CD4-positive, alpha-beta T cell (primary cell): Measurements from ENCODE around the gene PSME3IP1. TPM values are rescaled to one million over a fixed set of nuclear protein-coding genes. Genes with fewer than 3 reads are reported as not detected.
"Not testable (repeated sequence)": the region's sequence is repeated elsewhere in the genome, so short reads cannot be mapped to it uniquely, and the experiment has no call there.

Experiments used
- ATAC-seq: fragments of 200-7000 bp; cut with Tn5 transposase; one replicate; pipeline ENCODE4 v1.10.0; 2022; ENCODE audit warnings: mild to moderate bottlenecking; ENCODE audit not compliant: poor library complexity
- CTCF ChIA-PET: fragments of 350-600 bp; sonication (Branson Sonifier 250); formaldehyde crosslinking; loops from one replicate; lab custom pipeline; 2021; ENCODE audit warnings: antibody characterized with exemption, inconsistent platforms; lab: Charles Lee
- POLR2A ChIA-PET: fragments of 350-600 bp; sonication (Branson Sonifier 250); formaldehyde crosslinking; loops from one replicate; lab custom pipeline; 2021; ENCODE audit warnings: antibody characterized with exemption, inconsistent platforms; lab: Charles Lee
- DNase-seq, 14 experiments: peaks; one replicate each; pipeline ENCODE4 v3.0.0-alpha.2; 2013 to 2020; ENCODE audit warnings: mixed read lengths in 2 of 14
- H3K27ac ChIP-seq, 2 donors: one replicate each; pipeline versions ENCODE4 v1.5.1 to v1.7.0; 2013; ENCODE audit warnings: low read length in 2 of 2, low read depth in 1 of 2, mild to moderate bottlenecking in 1 of 2
- H3K27me3 ChIP-seq, 2 experiments: 1 replicate in 1 of 2; 2 replicates in 1 of 2; pipeline versions ENCODE4 v1.6.1 to v1.7.0; 2013; ENCODE audit warnings: low read length in 2 of 2, control low read depth in 1 of 2, mild to moderate bottlenecking in 1 of 2, moderate library complexity in 1 of 2; ENCODE audit not compliant: insufficient read depth in 2 of 2, control insufficient read depth in 1 of 2
- H3K36me3 ChIP-seq: one replicate; pipeline ENCODE4 v1.6.1; 2013; ENCODE audit warnings: low read length, control low read depth; ENCODE audit not compliant: insufficient read depth
- H3K4me1 ChIP-seq: one replicate; pipeline ENCODE4 v1.6.1; 2013; ENCODE audit warnings: low read length, control low read depth; ENCODE audit not compliant: insufficient read depth
- H3K4me3 ChIP-seq: one replicate; pipeline ENCODE4 v1.5.1; 2013; ENCODE audit warnings: mild to moderate bottlenecking, low read length, moderate library complexity
- H3K9me3 ChIP-seq, 2 experiments: 1 replicate in 1 of 2; 2 replicates in 1 of 2; pipeline versions ENCODE4 v1.6.1 to v1.7.0; 2013; ENCODE audit warnings: low read length in 2 of 2, mild to moderate bottlenecking in 2 of 2, control low read depth in 1 of 2, moderate library complexity in 1 of 2; ENCODE audit not compliant: control insufficient read depth in 1 of 2, insufficient read depth in 1 of 2
- H3K27ac Mint-ChIP-seq: one replicate; pipeline ENCODE4 v1.8.0; 2020; ENCODE audit warnings: mixed read lengths
- H3K27me3 Mint-ChIP-seq: one replicate; pipeline ENCODE4 v1.8.0; 2021; ENCODE audit warnings: mixed read lengths
- H3K36me3 Mint-ChIP-seq: one replicate; pipeline ENCODE4 v1.8.0; 2021; ENCODE audit warnings: low read depth, mixed read lengths
- H3K4me1 Mint-ChIP-seq: one replicate; pipeline ENCODE4 v1.8.0; 2021; ENCODE audit warnings: low read depth, mixed read lengths
- H3K4me3 Mint-ChIP-seq: one replicate; pipeline ENCODE4 v1.8.0; 2020; ENCODE audit warnings: mild to moderate bottlenecking, mixed read lengths
- H3K9me3 Mint-ChIP-seq: one replicate; pipeline ENCODE4 v1.8.0; 2020; ENCODE audit warnings: mixed read lengths
- intact Hi-C, 2 experiments: fragments of 100-400 bp; cut with DNase I in 1 of 2; cut with micrococcal nuclease in 1 of 2; formaldehyde crosslinking; loops; one replicate each; pipeline versions ENCODE4 v1.15.1 to v1.9.0; 2023 to 2025; cut with DNase I, micrococcal nuclease
- total RNA-seq, 174 experiments: library from RNA in 2 of 174; stranded (reverse) in 2 of 174; gene quantifications; one replicate each; pipeline ENCODE4 v1.2.3 and lab custom pipeline; 2021 to 2026
- TF ChIP-seq, protein P1 (sequence below): fragments of 200-600 bp; IDR thresholded peaks from one replicate; pipeline ENCODE4 v1.8.0; 2022; ENCODE audit warnings: antibody characterized with exemption, mild to moderate bottlenecking

Gene PSME3IP1
- total RNA-seq, 2 experiments from 2014 or later: 77.1 to 77.9 TPM

GRCh38 chr16:57112403-57113041, 73.3 kb downstream of the PSME3IP1 start:
- H3K4me3 Mint-ChIP-seq: no peak overlapping the region
- Histone ChIP-seq H3K4me1 (peaks cover under 1% of the 10 kb centered on the region), H3K27ac (no peak overlapping the region), H3K27me3 (no peaks in the 10 kb centered on the region), H3K9me3 (no peaks in the 10 kb centered on the region), H3K36me3 (no peaks in the 10 kb centered on the region), H3K4me3 (no peak overlapping the region)
- no peaks in the 10 kb centered on the region for H3K9me3 Mint-ChIP-seq
- ATAC-seq: no peak
- POLR2A ChIA-PET: no interaction called here
- intact Hi-C loops: no loop called here
- TF ChIP-seq, protein P1, sequence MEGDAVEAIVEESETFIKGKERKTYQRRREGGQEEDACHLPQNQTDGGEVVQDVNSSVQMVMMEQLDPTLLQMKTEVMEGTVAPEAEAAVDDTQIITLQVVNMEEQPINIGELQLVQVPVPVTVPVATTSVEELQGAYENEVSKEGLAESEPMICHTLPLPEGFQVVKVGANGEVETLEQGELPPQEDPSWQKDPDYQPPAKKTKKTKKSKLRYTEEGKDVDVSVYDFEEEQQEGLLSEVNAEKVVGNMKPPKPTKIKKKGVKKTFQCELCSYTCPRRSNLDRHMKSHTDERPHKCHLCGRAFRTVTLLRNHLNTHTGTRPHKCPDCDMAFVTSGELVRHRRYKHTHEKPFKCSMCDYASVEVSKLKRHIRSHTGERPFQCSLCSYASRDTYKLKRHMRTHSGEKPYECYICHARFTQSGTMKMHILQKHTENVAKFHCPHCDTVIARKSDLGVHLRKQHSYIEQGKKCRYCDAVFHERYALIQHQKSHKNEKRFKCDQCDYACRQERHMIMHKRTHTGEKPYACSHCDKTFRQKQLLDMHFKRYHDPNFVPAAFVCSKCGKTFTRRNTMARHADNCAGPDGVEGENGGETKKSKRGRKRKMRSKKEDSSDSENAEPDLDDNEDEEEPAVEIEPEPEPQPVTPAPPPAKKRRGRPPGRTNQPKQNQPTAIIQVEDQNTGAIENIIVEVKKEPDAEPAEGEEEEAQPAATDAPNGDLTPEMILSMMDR: no peak
- DNase-seq: no peak
- no peaks in the 10 kb centered on the region for H3K27me3 Mint-ChIP-seq
- H3K27ac Mint-ChIP-seq: no peak overlapping the region
- CTCF ChIA-PET: no interaction called here
- H3K4me1 Mint-ChIP-seq: no peaks in the 10 kb centered on the region
- no peaks in the 10 kb centered on the region for H3K36me3 Mint-ChIP-seq

DNA sequence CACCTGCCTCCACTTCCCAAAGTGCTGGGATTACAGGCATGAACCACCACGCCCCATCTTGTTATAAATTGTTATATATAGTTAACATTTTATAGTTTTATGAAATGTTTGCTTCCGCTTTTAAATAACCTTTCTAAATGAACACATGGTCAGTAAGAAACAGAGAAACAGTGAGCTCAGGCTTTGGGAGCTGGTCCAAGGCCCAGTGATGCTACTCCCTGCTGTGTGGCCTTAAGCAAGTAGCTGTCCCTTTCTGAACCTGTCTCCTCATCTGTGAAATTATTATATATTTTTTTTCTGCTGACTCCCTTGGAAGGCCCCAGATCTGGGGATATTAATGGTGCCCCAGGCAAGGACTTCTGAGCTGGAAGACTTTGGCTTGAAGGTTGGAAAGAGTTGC, 74.4 kb downstream of the PSME3IP1 start:
- CTCF ChIA-PET: interaction anchor here (0.6 kb wide), 1 partner anchor 164 kb away, joined by 4 read pairs; no protein-coding TSS in a partner anchor
- Mint-ChIP-seq H3K4me3 (no peak overlapping the region), H3K4me1 (peaks cover 2% of the 10 kb centered on the region), H3K27ac (no peak overlapping the region), H3K36me3 (no peaks in the 10 kb centered on the region), H3K27me3 (no peaks in the 10 kb centered on the region), H3K9me3 (no peaks in the 10 kb centered on the region)
- H3K36me3 ChIP-seq: no peaks in the 10 kb centered on the region
- intact Hi-C loops: no loop called here
- DNase-seq: no peak
- peaks cover 11% of the 10 kb centered on the region for H3K4me1 ChIP-seq
- H3K4me3 ChIP-seq: no peak overlapping the region
- no peaks in the 10 kb centered on the region for H3K27me3 ChIP-seq
- TF ChIP-seq, protein P1: no peak
- H3K9me3 ChIP-seq: no peaks in the 10 kb centered on the region
- no peak overlapping the region for H3K27ac ChIP-seq
- ATAC-seq: no peak
- POLR2A ChIA-PET: no interaction called here

DNA sequence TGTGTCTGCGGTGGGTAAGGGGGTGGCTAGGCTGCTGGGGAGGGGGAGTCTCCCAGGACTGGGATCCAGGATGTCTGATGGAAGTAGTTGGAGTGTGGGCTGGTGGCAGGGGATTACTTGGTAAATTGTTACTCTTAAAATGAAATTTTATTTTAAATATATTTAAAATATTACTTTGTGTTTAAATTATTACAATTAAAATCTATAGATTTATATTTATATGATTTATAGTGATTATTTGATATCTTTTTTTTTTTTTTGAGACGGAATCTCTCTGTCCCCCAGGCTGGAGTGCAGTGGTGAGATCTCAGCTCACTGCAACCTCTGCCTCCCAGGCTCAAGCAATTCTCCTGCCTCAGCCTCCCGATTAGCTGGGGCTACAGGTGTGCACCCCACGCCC, 74.9 kb downstream of the PSME3IP1 start:
- H3K4me1 ChIP-seq: peaks cover 12% of the 10 kb centered on the region
- H3K4me1 Mint-ChIP-seq: peaks cover 4% of the 10 kb centered on the region
- H3K9me3 ChIP-seq: no peaks in the 10 kb centered on the region
- H3K27ac Mint-ChIP-seq: no peak overlapping the region
- no peaks in the 10 kb centered on the region for H3K27me3 Mint-ChIP-seq
- no peaks in the 10 kb centered on the region for H3K9me3 Mint-ChIP-seq
- intact Hi-C loops: no loop called here
- no peak overlapping the region for H3K4me3 ChIP-seq
- DNase-seq (no peak), ATAC-seq (no peak)
- H3K27ac ChIP-seq: no peak overlapping the region
- ChIA-PET POLR2A (no interaction called here), CTCF (interaction anchor here (0.6 kb wide), 1 partner anchor 163 kb away, joined by 4 read pairs; no protein-coding TSS in a partner anchor)
- H3K4me3 Mint-ChIP-seq: no peak overlapping the region
- no peaks in the 10 kb centered on the region for H3K36me3 Mint-ChIP-seq
- no peaks in the 10 kb centered on the region for H3K36me3 ChIP-seq
- no peaks in the 10 kb centered on the region for H3K27me3 ChIP-seq
- TF ChIP-seq, protein P1: no peak

DNA sequence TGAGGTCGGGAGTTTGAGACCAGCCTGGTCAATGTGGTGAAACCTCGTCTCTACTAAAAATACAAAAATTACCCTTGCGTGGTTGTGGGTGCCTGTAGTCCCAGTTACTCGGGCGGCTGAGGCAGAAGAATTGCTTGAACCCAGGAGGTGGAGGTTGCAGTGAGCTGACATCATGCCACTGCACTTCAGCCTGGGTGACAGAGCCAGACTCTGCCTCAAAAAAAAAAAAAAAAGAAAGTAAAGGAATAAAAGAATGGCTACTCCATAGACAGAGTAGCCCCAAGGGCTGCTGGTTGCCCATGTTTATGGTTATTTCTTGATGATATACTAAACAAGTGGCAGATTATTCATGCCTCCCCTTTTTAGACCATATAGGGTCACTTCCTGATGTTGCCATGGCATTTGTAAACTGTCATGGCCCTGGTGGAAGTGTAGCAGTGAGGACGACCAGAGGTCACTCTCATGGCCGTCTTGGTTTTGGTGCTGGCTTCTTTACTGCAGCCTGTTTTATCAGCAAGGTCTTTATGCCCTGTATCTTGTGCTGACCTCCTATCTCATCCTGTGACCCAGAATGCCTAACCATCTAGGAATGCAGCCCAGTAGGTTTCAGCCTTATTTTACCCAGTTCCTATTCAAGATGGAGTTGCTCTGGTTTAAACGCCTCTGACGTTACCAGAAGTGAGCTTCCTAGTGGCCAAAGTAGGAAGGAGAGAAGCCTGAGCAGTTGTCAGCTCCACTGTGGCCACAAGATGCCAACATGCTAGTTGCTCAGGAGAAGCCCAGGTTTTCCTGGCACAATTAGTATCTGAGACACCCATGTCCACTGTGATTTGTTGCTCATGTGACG, 76.4 kb downstream of the PSME3IP1 start:
- H3K27me3 Mint-ChIP-seq, POLR2A ChIA-PET, CTCF ChIA-PET, H3K27me3 ChIP-seq, H3K9me3 Mint-ChIP-seq, H3K4me3 ChIP-seq, H3K27ac Mint-ChIP-seq, H3K36me3 Mint-ChIP-seq, H3K36me3 ChIP-seq, DNase-seq, H3K27ac ChIP-seq, H3K4me3 Mint-ChIP-seq, H3K9me3 ChIP-seq, ATAC-seq: not testable (repeated sequence)
- peaks cover 11% of the 10 kb centered on the region for H3K4me1 Mint-ChIP-seq
- peaks cover 25% of the 10 kb centered on the region for H3K4me1 ChIP-seq
- intact Hi-C loops: loop anchor here in 1 of 2 experiments (2.0 kb wide), 1 partner anchor 17 kb away; the partner anchor contains the start of gene CPNE2
